Neuron (in vitro differentiated cells): ENCODE results near the gene ACKR3.

Experiments used
- H2AFZ ChIP-seq: one replicate; pipeline ENCODE4 v1.6.1; 2013; ENCODE audit warnings: low read depth, mild to moderate bottlenecking, inconsistent platforms, low read length, moderate library complexity
- H3K27me3 ChIP-seq: one replicate; pipeline ENCODE4 v1.6.1; 2013; ENCODE audit warnings: low read length; ENCODE audit not compliant: insufficient read depth
- H3K36me3 ChIP-seq: one replicate; pipeline ENCODE4 v1.6.1; 2013; ENCODE audit warnings: low read length; ENCODE audit not compliant: insufficient read depth
- H3K4me1 ChIP-seq: one replicate; pipeline ENCODE4 v1.6.1; 2013; ENCODE audit warnings: low read length; ENCODE audit not compliant: insufficient read depth
- H3K4me3 ChIP-seq: 2 replicates; pipeline ENCODE4 v1.5.1; 2013; ENCODE audit warnings: mild to moderate bottlenecking, low read length, moderate library complexity
- H3K9me3 ChIP-seq: one replicate; pipeline ENCODE4 v1.6.1; 2013; ENCODE audit warnings: low read length

ACKR3 gene

GRCh38 chr2:236603361-236604015 is 33.9 kb downstream of the ACKR3 start:
- no peak overlapping the region for H2AFZ ChIP-seq
- peaks cover 8% of the 10 kb centered on the region for H3K9me3 ChIP-seq
- H3K36me3 ChIP-seq = no peaks in the 10 kb centered on the region
- H3K4me1 ChIP-seq = peaks cover 13% of the 10 kb centered on the region
- no peak overlapping the region for H3K4me3 ChIP-seq
- H3K27me3 ChIP-seq = no peaks in the 10 kb centered on the region

- H3K9me3 ChIP-seq = peaks cover 4% of the 10 kb centered on the region
- no peaks in the 10 kb centered on the region for H3K27me3 ChIP-seq
- no peak overlapping the region for H3K4me3 ChIP-seq
- H3K4me1 ChIP-seq = peaks cover 13% of the 10 kb centered on the region
- H3K36me3 ChIP-seq = no peaks in the 10 kb centered on the region
- H2AFZ ChIP-seq = no peak overlapping the region
These were observed 35.1 kb downstream of the ACKR3 start for GRCh38 chr2:236604575-236605344.

- Histone ChIP-seq H3K4me3 (no peak overlapping the region), H3K36me3 (no peaks in the 10 kb centered on the region), H2AFZ (no peak overlapping the region), H3K9me3 (peaks cover 4% of the 10 kb centered on the region), H3K4me1 (peaks cover 13% of the 10 kb centered on the region), H3K27me3 (no peaks in the 10 kb centered on the region)
These were observed 35.7 kb downstream of the ACKR3 start for GRCh38 chr2:236605345-236605734.

GRCh38 chr2:236606023-236606422 is 36.4 kb downstream of the ACKR3 start:
- Histone ChIP-seq H3K36me3 (no peaks in the 10 kb centered on the region), H3K27me3 (no peaks in the 10 kb centered on the region), H3K4me1 (peaks cover 13% of the 10 kb centered on the region), H3K9me3 (peaks cover 4% of the 10 kb centered on the region), H2AFZ (no peak overlapping the region), H3K4me3 (no peak overlapping the region)

- Histone ChIP-seq H3K36me3 (no peaks in the 10 kb centered on the region), H2AFZ (no peak overlapping the region), H3K4me1 (peaks cover 13% of the 10 kb centered on the region), H3K9me3 (peaks cover 2% of the 10 kb centered on the region), H3K4me3 (no peak overlapping the region), H3K27me3 (no peaks in the 10 kb centered on the region)
These were observed 38.0 kb downstream of the ACKR3 start for GRCh38 chr2:236607471-236608187.

DNA sequence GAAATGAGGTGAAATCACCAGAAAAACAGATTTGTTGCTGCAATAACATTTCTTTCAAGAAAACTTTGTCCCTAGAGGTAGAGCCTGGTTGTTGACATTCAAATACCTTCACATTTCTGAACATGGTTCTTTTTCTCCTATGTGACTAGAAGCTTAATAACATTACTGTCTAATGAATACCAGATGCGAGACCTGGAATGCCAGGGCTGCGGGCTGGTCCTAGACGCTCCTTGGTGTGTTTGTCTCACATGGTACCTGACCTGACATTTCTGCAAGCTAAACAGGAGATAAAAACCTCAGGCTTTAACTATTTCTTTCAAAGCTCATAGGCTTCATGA is 38.5 kb downstream of the ACKR3 start:
- peaks cover 13% of the 10 kb centered on the region for H3K4me1 ChIP-seq
- H3K9me3 ChIP-seq = peaks cover 2% of the 10 kb centered on the region
- no peaks in the 10 kb centered on the region for H3K36me3 ChIP-seq
- H3K27me3 ChIP-seq = no peaks in the 10 kb centered on the region
- H3K4me3 ChIP-seq = no peak overlapping the region
- no peak overlapping the region for H2AFZ ChIP-seq

DNA sequence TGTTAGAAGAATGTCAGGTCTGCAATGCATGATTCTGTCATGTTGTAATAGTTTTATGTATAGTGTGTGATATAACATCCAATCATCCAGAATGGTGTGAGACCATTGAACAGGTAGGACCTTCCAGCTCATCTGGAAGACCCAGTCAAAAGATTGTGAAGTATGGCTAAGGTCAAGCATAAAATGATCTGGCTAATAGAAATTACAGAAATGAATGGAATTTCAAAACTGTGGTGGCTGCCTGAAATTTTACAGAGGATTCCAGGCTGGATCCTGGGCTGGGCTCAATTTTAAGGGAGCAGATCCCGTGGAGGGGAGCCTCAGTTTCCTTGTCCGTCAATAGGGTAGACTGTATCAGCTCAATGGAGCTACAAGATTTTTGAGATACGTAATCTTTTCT is 39.1 kb downstream of the ACKR3 start:
- Histone ChIP-seq H3K9me3 (peaks cover 2% of the 10 kb centered on the region), H3K36me3 (no peaks in the 10 kb centered on the region), H3K27me3 (no peaks in the 10 kb centered on the region), H2AFZ (no peak overlapping the region), H3K4me3 (no peak overlapping the region), H3K4me1 (peaks cover 13% of the 10 kb centered on the region)

- Histone ChIP-seq H3K4me3 (no peak overlapping the region), H3K27me3 (no peaks in the 10 kb centered on the region), H3K36me3 (no peaks in the 10 kb centered on the region), H3K9me3 (no peaks in the 10 kb centered on the region), H3K4me1 (no peaks in the 10 kb centered on the region), H2AFZ (no peak overlapping the region)
These were observed 41.6 kb downstream of the ACKR3 start for GRCh38 chr2:236610991-236611821.

DNA sequence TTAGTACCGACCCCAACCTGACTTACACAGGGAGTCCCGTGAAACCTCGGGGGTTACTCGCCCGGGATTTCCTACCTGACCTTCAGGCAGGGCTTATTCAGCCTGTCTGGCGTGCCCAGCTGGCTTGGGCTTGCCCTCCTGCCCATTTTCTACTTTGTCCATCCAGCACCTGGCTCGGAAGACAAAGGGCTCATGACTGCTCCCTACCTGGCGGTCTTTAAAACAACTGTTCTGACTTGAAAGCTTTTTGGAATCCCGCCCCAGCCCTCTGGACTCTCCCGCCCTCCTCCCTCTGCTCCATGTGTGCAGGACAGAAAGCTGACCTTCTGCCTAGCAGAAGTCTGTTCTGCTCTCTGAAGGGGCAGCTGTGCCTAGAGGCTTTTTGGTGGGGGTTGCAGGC is 43.1 kb downstream of the ACKR3 start:
- Histone ChIP-seq H3K4me3 (no peak overlapping the region), H3K9me3 (no peaks in the 10 kb centered on the region), H3K27me3 (no peaks in the 10 kb centered on the region), H3K4me1 (no peaks in the 10 kb centered on the region), H2AFZ (no peak overlapping the region), H3K36me3 (no peaks in the 10 kb centered on the region)

DNA sequence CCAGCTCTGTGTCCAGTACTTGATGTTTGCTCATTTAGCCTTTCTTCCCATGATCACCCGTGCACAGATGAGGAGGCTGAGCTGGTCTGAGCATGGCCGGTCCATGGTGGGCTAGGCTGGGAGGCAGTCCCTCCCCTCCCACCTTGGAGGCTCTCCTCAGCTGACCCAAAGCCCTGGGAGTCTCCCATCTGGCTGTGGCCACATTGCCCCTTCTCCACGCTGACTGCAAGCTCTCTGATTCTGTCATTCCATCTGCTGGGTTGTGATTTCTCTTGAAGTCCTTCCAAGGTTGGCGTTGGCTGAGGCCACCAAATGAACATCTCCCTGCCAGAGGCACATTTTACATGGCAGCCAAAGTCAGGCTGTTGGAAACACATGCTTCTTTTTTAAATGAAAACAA is 44.0 kb downstream of the ACKR3 start:
- Histone ChIP-seq H3K4me3 (no peak overlapping the region), H3K4me1 (no peaks in the 10 kb centered on the region), H3K36me3 (no peaks in the 10 kb centered on the region), H3K27me3 (no peaks in the 10 kb centered on the region), H2AFZ (no peak overlapping the region), H3K9me3 (no peaks in the 10 kb centered on the region)

GRCh38 chr2:236614551-236614950 is 44.9 kb downstream of the ACKR3 start:
- H3K27me3 ChIP-seq = no peaks in the 10 kb centered on the region
- H3K4me1 ChIP-seq = no peaks in the 10 kb centered on the region
- no peaks in the 10 kb centered on the region for H3K9me3 ChIP-seq
- no peak overlapping the region for H2AFZ ChIP-seq
- H3K36me3 ChIP-seq = no peaks in the 10 kb centered on the region
- H3K4me3 ChIP-seq = no peak overlapping the region

GRCh38 chr2:236616031-236616430 is 46.4 kb downstream of the ACKR3 start:
- H3K9me3 ChIP-seq = no peaks in the 10 kb centered on the region
- peaks cover 13% of the 10 kb centered on the region for H3K4me1 ChIP-seq
- no peak overlapping the region for H2AFZ ChIP-seq
- no peaks in the 10 kb centered on the region for H3K27me3 ChIP-seq
- H3K4me3 ChIP-seq = no peak overlapping the region
- H3K36me3 ChIP-seq = no peaks in the 10 kb centered on the region

GRCh38 chr2:236616624-236617023 is 47.0 kb downstream of the ACKR3 start:
- peaks cover 13% of the 10 kb centered on the region for H3K4me1 ChIP-seq
- no peak overlapping the region for H3K4me3 ChIP-seq
- no peaks in the 10 kb centered on the region for H3K36me3 ChIP-seq
- H3K9me3 ChIP-seq = no peaks in the 10 kb centered on the region
- no peak overlapping the region for H2AFZ ChIP-seq
- no peaks in the 10 kb centered on the region for H3K27me3 ChIP-seq
